Omental fat pad (tissue), 4 donors: Measurements from ENCODE around the gene ZNF394. TPM values are rescaled to one million over a fixed set of nuclear protein-coding genes. Genes with fewer than 3 reads are reported as not detected.

Experiments
- ATAC-seq: fragments of 150-250 bp; one replicate; pipeline ENCODE4 v1.9.1; 2016; ENCODE audit warnings: mild to moderate bottlenecking, moderate library complexity; ENCODE audit not compliant: low FRiP score
- DNase-seq: peaks from one replicate; pipeline ENCODE4 v3.0.0-alpha.2; 2019; ENCODE audit warnings: low spot score
- total RNA-seq, 4 donors: library from RNA; depleted of rRNA; stranded (reverse); fragments of >200 nt; gene quantifications; one replicate each; pipeline ENCODE4 v1.1.0, GENCODE V29; 2016
- TF ChIP-seq, protein P1 (sequence below), 3 donors: fragments of 450-650 bp; IDR thresholded peaks; one replicate each; pipeline ENCODE4 v1.5.1; 2016 to 2017; ENCODE audit warnings: antibody characterized with exemption in 3 of 3, mild to moderate bottlenecking in 3 of 3, moderate library complexity in 2 of 3

The ZNF394 gene
- total RNA-seq, 4 donors from 2014 or later, result 23.7 to 46.7 (median 35.6) TPM

DNA sequence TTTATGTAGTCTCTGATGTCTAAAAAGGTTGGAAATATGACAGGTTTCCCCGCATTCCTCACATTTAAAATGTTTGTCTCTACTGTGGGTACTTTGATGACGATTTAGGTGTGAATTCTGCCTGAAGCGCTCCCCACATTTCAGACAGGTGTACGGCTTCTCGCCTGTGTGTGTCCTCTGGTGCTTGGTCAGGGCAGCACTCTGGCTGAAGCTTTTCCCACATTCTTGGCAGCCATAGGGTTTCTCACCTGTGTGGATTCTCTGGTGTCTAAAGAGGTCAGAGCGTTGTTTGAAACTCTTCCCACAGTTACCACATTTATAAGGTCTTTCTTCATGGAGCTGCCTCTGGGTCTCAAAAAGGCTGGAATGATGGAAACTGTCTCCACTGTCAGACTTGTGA is 6.3 kb downstream of the ZNF394 start:
- DNase-seq (no peak), ATAC-seq (no peak)
- TF ChIP-seq, protein P1, sequence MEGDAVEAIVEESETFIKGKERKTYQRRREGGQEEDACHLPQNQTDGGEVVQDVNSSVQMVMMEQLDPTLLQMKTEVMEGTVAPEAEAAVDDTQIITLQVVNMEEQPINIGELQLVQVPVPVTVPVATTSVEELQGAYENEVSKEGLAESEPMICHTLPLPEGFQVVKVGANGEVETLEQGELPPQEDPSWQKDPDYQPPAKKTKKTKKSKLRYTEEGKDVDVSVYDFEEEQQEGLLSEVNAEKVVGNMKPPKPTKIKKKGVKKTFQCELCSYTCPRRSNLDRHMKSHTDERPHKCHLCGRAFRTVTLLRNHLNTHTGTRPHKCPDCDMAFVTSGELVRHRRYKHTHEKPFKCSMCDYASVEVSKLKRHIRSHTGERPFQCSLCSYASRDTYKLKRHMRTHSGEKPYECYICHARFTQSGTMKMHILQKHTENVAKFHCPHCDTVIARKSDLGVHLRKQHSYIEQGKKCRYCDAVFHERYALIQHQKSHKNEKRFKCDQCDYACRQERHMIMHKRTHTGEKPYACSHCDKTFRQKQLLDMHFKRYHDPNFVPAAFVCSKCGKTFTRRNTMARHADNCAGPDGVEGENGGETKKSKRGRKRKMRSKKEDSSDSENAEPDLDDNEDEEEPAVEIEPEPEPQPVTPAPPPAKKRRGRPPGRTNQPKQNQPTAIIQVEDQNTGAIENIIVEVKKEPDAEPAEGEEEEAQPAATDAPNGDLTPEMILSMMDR (IDR thresholded peaks at IDR 0.05), result no peak

DNA sequence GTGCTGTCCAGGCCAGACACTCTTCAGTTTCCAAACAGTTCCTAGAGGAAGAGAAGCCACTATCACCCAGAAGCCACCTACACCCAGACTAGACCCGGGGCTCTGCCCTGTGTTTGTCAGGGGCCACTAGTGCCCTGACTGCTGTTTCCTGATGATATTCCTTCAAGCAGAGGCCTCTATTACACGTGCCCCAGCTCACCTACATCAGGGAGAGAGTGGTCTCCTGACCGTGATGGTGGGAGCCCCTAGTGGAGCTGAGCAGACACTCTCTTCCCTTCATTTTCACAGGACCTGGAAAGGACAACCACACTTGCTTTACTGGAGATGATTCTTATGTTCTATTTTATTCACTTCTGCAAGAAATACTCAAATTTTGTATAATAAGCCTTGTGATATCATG is 9.2 kb downstream of the ZNF394 start:
- no peak for DNase-seq
- no peak for ATAC-seq
- TF ChIP-seq, protein P1 (IDR thresholded peaks at IDR 0.05), result no peak

DNA sequence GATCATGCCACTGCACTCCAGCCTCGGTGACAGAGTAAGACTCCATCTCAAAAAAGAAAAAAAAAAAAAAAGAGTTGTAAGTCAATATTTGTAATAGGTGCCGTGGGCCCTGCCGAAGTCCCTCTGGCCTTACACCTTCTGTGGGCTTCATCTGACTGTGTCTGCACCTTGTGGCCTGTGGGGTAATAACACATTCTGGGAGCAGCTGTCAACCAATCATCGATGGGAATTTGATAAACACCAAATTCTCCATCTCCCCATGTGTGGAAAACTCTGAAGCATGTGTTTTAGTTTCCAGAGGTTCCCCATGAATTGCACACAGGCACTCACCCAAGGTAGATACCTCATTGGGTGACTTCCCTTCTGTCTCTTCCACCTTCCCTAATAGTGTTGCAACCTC is 10.8 kb downstream of the ZNF394 start:
- TF ChIP-seq, protein P1 (IDR thresholded peaks at IDR 0.05), result no peak
- ATAC-seq, result no peak
- DNase-seq, result no peak

DNA sequence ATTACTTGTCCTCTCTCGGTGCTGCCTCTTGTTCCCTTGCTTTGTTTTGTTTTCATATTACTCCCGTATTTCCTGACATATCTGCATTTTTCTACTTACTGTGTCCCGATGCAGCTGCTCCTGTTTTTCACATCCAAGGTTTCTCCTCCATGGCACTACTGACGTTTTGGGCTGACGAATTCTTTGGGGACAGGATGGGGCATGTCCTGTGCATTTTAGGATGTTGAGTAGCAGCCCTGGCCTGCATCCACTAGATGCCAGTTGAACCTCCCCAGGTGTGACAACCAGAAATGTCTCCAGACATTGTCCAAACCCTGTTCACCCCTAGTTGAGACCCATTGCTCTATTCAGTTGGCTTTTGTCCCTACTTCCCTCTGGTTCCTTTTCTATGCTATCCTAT is 15.0 kb downstream of the ZNF394 start:
- ATAC-seq (no peak), DNase-seq (no peak)
- TF ChIP-seq, protein P1 (IDR thresholded peaks at IDR 0.05), result no peak

DNA sequence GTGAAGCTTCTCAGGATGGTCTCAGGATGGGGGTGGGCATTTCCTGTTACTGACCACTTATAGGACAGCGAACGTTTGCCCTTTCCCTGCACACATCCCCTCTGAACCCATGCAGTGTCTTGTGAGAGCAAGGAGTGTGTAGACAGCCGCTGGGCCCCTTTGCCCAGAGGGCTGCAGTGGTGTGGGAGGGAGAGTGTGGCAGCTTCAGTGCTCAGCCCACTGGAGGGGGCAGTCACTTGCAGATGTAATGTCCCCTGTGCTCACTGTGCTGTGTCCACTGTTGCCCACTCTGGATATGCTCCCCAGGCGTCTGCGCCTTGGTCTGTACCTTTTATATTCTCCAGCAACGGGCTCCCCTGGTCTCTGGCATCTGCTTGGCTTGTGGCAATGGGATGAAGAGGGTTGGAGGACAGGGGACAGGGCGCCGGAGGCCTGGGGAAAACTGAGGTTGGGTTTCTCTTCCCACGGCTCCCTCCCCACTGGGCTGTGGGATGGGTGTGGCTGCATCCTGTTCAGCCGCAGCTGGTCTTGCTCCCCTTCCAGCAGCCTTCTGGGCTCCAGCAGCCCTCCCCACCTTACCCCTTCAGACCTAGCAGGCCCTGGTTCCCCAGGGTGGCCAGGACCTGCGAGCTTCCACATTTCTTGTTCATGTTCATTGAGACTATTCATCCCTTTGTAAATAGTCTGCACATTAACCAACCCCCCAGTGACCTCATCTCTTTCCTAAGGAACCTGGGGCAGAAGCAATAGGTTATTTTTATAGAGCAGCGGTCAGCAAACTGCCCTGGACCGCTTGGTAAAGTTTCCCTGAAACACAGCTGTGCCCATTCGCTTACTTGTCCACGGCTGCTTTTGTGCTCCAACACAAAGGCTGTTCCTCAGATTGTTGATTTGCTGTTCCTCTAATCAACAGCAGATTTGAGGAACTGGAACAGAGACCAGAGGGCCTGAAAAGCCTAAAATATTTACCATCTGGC is 21.3 kb downstream of the ZNF394 start:
- no peak for DNase-seq
- TF ChIP-seq, protein P1 (IDR thresholded peaks at IDR 0.05), result no peak
- no peak for ATAC-seq

DNA sequence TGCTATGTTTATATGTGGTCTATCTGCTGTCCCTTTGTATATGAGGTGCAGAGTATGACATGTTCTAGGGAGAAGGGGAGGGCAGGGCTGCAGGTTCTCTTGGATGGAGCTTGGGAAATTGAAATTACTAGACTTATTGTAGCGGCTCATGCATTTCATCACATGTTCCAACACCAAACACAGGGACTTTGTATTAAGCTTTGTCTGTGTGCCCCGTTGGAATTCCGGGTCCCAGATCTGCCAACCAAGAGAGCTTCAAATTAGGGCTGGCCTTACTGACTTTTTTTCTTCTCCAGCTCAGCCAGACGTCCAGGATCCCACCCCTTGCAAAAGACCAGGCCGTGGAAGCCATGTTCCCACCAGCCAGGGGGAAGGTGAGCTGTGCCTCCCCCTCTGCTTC is 24.0 kb downstream of the ZNF394 start:
- TF ChIP-seq, protein P1 (IDR thresholded peaks at IDR 0.05), result no peak
- ATAC-seq (no peak), DNase-seq (no peak)

DNA sequence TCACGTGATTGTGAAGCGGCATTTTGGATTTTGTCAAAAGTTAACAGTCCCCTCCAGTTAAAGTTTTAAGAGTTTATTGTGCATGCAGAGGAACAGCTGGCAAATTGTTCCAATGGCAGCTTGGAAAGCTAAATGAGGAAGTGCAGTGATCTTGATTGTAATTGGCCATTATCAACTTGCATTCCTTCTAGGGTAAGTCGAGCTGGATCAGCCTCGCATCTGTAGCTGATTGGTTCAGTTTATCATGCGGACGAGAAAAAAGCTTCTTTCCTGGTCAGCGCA is 26.8 kb downstream of the ZNF394 start:
- TF ChIP-seq, protein P1 (IDR thresholded peaks at IDR 0.05), result no peak
- DNase-seq (no peak), ATAC-seq (no peak)
